ENCODE measurements around the gene SIGLEC1. TPM values are rescaled to one million over a fixed set of nuclear protein-coding genes. Genes with fewer than 3 reads are reported as not detected.

Gene SIGLEC1
- total RNA-seq (2021; ENCODE audit: unreplicated experiment), result 0.17 TPM
- polyA plus RNA-seq (2012), result 0.15 and 0.16 TPM in 2 replicates
- percentile 15 among the genes with signal in this experiment for Bru-seq, nascent RNA
- BruChase-seq, experiment 1, labeled RNA remaining after a 6-hour chase, result percentile 26 among the genes with signal in this experiment
- percentile 20 among the genes with signal in this experiment for BruChase-seq, experiment 2, labeled RNA remaining after a 2-hour chase
- long read RNA-seq, partial matches to known transcripts, result 1 of 1 reads
- long read RNA-seq, other reads (novel, unspliced or antisense), result 0 of 1 reads

DNA sequence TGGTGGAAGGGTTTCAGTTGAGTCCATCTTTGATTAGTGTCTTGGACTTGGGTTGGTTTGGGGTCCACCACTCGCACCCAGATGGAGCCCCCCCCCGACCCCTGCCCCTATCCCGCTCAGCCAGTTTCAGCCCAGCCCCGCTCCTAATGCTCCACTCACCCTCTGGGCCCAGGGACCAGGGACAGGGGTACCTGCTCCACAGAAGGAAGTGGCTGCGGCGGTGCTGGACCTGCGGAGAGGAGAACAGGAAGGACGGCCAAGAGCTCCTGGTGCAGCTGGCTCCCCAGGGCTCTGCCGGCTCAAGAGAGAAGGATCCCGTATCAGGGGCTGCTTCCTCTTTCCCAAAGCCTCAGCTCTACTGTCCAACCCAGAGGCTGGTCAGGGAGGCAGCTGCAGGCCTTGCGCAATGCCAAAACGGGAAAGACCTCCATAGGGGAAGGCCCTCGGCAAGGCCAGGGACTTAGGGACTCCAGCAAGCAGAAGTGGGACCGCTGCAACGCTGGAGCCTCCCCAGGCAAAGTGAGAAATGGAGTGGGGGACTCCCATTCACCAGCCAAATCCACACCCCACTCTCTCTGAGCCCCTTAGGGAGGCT is at the start of gene SIGLEC1:
SIGLEC1 (minus strand) TSS at position 322 of the 595 bp plus-strand sequence. CDS start 5,472 bp downstream, outside the sequence.
- no peak for ATAC-seq
- CTCF ChIA-PET, result interaction anchor here (1.1 to 1.3 kb wide), 2 partner anchors 9 to 16 kb away, joined by 3 read pairs; no protein-coding TSS in a partner anchor
- BruUV-seq (replicated peaks), result no TSS peak

More for the DNA sequence above, at the start of gene SIGLEC1:
- Histone ChIP-seq H2AFZ (ENCODE audit: low read depth, low read length, poor library complexity, severe bottlenecking) (no peak within 1 kb of the TSS), H3K27me3 (ENCODE audit: insufficient read depth, low read length) (no peaks in the 10 kb centered on the region), H4K20me1 (ENCODE audit: insufficient read depth) (no peaks in the 10 kb centered on the region), H3K9ac (ENCODE audit: low read length) (no peak within 1 kb of the TSS), H3K9me3 (ENCODE audit: control insufficient read depth in 1 of 2, insufficient read depth in 1 of 2, low read depth in 1 of 2, low read length in 2 of 2) (no peaks in the 10 kb centered on the region), H3K79me2 (ENCODE audit: insufficient read depth, low read length) (no peaks in the 10 kb centered on the region), H3K4me1 (ENCODE audit: control insufficient read depth in 1 of 2, insufficient read depth in 2 of 2, low read length in 2 of 2) (peaks cover 0 to 9% of the 10 kb centered on the region in 2 experiments; a peak in 3 of 4 replicates), H3K27ac (ENCODE audit: low read depth, low read length) (no peak within 1 kb of the TSS), H3K4me2 (ENCODE audit: low read length) (no peak within 1 kb of the TSS), H3K36me3 (ENCODE audit: control insufficient read depth in 1 of 2, insufficient read depth in 2 of 2, low read length in 2 of 2) (no peaks in the 10 kb centered on the region), H3K9me2 (ENCODE audit: insufficient read depth) (no peaks in the 10 kb centered on the region), H3K4me3 (replicated peaks in 1 of 2; ENCODE audit: low read depth in 1 of 2, low read length in 2 of 2) (no peak within 1 kb of the TSS)
- POLR2A ChIA-PET, result interaction anchor here (0.7 kb wide), 1 partner anchor 55 kb away, joined by 3 read pairs; the partner anchor contains the start of gene ADISSP
- DNase-seq (ENCODE audit: low read depth, low spot score), result no peak
- RAD21 ChIA-PET (ENCODE audit: low non-redundant PET in 1 of 2, low total read pairs in 2 of 2, uncharacterized antibody in 2 of 2, unreplicated experiment in 2 of 2), result no interaction called here
- intact Hi-C loops (cut with micrococcal nuclease), result no loop called here
- no peak for TF ChIP-seq TCF7L2 (IDR thresholded peaks at IDR 0.05; ENCODE audit: borderline replicate concordance, extremely low read depth, insufficient read depth, insufficient read length)
- no peak for TF ChIP-seq POLR2AphosphoS5 (IDR thresholded peaks at IDR 0.05; ENCODE audit: low read depth, low read length)
- no peak for TF ChIP-seq RAD21 (IDR thresholded peaks at IDR 0.05; ENCODE audit: low read depth)
- TF ChIP-seq, protein P1, sequence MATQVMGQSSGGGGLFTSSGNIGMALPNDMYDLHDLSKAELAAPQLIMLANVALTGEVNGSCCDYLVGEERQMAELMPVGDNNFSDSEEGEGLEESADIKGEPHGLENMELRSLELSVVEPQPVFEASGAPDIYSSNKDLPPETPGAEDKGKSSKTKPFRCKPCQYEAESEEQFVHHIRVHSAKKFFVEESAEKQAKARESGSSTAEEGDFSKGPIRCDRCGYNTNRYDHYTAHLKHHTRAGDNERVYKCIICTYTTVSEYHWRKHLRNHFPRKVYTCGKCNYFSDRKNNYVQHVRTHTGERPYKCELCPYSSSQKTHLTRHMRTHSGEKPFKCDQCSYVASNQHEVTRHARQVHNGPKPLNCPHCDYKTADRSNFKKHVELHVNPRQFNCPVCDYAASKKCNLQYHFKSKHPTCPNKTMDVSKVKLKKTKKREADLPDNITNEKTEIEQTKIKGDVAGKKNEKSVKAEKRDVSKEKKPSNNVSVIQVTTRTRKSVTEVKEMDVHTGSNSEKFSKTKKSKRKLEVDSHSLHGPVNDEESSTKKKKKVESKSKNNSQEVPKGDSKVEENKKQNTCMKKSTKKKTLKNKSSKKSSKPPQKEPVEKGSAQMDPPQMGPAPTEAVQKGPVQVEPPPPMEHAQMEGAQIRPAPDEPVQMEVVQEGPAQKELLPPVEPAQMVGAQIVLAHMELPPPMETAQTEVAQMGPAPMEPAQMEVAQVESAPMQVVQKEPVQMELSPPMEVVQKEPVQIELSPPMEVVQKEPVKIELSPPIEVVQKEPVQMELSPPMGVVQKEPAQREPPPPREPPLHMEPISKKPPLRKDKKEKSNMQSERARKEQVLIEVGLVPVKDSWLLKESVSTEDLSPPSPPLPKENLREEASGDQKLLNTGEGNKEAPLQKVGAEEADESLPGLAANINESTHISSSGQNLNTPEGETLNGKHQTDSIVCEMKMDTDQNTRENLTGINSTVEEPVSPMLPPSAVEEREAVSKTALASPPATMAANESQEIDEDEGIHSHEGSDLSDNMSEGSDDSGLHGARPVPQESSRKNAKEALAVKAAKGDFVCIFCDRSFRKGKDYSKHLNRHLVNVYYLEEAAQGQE (IDR thresholded peaks at IDR 0.05; ENCODE audit: low read depth), result no peak
- TF ChIP-seq EGR1 (IDR thresholded peaks at IDR 0.05; ENCODE audit: low read depth), result no peak
- TF ChIP-seq, protein P2, sequence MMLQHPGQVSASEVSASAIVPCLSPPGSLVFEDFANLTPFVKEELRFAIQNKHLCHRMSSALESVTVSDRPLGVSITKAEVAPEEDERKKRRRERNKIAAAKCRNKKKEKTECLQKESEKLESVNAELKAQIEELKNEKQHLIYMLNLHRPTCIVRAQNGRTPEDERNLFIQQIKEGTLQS (IDR thresholded peaks at IDR 0.05), result no peak
- no peak for TF ChIP-seq ELF1 (IDR thresholded peaks at IDR 0.05; ENCODE audit: borderline replicate concordance, low read depth)
- TF ChIP-seq EZH2 (IDR thresholded peaks at IDR 0.05), result no peak
- TF ChIP-seq CEBPB (IDR thresholded peaks at IDR 0.05; ENCODE audit: low read depth), result no peak
- no peak for TF ChIP-seq EZH2phosphoT487 (IDR thresholded peaks at IDR 0.05; ENCODE audit: borderline replicate concordance)
- TF ChIP-seq, protein P3, sequence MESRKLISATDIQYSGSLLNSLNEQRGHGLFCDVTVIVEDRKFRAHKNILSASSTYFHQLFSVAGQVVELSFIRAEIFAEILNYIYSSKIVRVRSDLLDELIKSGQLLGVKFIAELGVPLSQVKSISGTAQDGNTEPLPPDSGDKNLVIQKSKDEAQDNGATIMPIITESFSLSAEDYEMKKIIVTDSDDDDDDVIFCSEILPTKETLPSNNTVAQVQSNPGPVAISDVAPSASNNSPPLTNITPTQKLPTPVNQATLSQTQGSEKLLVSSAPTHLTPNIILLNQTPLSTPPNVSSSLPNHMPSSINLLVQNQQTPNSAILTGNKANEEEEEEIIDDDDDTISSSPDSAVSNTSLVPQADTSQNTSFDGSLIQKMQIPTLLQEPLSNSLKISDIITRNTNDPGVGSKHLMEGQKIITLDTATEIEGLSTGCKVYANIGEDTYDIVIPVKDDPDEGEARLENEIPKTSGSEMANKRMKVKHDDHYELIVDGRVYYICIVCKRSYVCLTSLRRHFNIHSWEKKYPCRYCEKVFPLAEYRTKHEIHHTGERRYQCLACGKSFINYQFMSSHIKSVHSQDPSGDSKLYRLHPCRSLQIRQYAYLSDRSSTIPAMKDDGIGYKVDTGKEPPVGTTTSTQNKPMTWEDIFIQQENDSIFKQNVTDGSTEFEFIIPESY (IDR thresholded peaks at IDR 0.05; ENCODE audit: extremely low read depth, insufficient replicate concordance, low read length), result no peak
- no peak for TF ChIP-seq SRF (IDR thresholded peaks at IDR 0.05; ENCODE audit: low read depth)
- TF ChIP-seq POLR2A (IDR thresholded peaks at IDR 0.05; ENCODE audit: borderline replicate concordance, extremely low read depth, insufficient read depth, insufficient read length), result no peak
